Lower leg skin (tissue), 3 donors: ENCODE measurements around the gene PPP1R10.
"Not testable (repeated sequence)": the region's sequence is repeated elsewhere in the genome, so short reads cannot be mapped to it uniquely, and the experiment has no call there.

Experiments
- CTCF ChIP-seq, 3 donors: fragments of 450-650 bp; IDR thresholded peaks; one replicate each; pipeline ENCODE4 v1.5.1; 2016; ENCODE audit warnings: antibody characterized with exemption in 3 of 3, mild to moderate bottlenecking in 3 of 3, moderate library complexity in 2 of 3
- POLR2A ChIP-seq, 2 donors: fragments of 450-650 bp; IDR thresholded peaks; one replicate each; pipeline ENCODE4 v1.6.1; 2016 to 2017; ENCODE audit warnings: antibody characterized with exemption in 2 of 2, mild to moderate bottlenecking in 1 of 2, moderate library complexity in 1 of 2

DNA sequence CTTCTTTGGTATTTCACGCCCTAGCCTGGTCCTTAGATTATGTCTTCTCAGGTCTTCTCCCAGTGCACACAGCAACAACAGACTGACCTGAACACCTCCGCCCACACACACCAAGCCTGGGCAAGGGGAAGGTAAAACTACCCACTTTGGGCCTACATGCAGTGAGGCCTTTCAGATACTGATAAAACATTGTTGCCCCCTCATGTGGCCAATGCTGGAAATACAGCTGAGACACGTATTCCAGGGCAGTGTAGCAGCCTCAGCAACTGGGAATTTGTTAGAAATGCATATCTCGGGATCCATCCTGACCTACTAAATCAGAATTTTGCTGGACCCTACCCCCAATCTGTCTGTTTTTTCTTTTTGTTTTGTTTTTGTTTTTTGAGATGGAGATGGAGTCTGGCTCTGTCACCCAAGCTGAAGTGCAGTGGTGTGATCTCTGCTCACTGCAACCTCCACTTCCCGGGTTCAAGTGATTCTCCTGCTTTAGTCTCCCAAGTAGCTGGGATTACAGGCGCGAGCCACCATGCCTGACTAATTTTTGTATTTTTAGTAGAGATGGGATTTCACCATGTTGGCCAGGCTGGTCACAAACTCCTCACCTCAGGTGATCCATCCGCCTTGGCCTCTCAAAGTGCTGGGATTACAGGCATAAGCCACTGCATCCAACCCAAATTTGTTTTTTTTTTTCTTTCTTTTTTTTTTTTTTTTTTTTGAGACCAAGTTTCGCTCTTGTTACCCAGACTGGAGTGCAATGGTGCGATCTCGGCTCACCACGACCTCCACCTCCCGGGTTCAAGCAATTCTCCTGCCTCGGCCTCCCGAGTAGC is 19.5 kb downstream of the PPP1R10 start:
- peak in 1 of 3 donors; percentile 64 for TF ChIP-seq CTCF (IDR thresholded peaks at IDR 0.05)
- not testable (repeated sequence) for TF ChIP-seq POLR2A (IDR thresholded peaks at IDR 0.05)
